HepG2 (cell line): Measurements from ENCODE around the gene ETV3L. TPM values are rescaled to one million over a fixed set of nuclear protein-coding genes. Genes with fewer than 3 reads are reported as not detected.

Source experiments
- ATAC-seq: fragments of 200-7000 bp; cut with Tn5 transposase; 3 replicates; pipeline ENCODE4 v1.9.1; 2020; ENCODE audit warnings: mild to moderate bottlenecking, moderate library complexity
- BruUV-seq: library from RNA; stranded (reverse); fragments of 400-500 nt; replicated peaks from 2 replicates; lab custom pipeline; 2021; lab: Mats Ljungman, UMichigan
- CTCF ChIA-PET: fragments of 300-600 bp; formaldehyde crosslinking; extraction: SDS; loops from one replicate; lab custom pipeline; 2021; ENCODE audit warnings: low total read pairs, inconsistent platforms, low intra/inter-chr PET ratio; lab: Yijun Ruan, JAX
- POLR2A ChIA-PET: fragments of 350-600 bp; sonication (Branson Sonifier 250); formaldehyde crosslinking; loops from one replicate; lab custom pipeline; 2020; ENCODE audit warnings: antibody characterized with exemption, inconsistent platforms; lab: Yijun Ruan, JAX
- DNase-seq: peaks from one replicate; pipeline ENCODE4 v3.0.0-alpha.2; 2015; ENCODE audit warnings: low spot score
- FAIRE-seq: peaks from 3 replicates; lab custom pipeline; 2011; peaks lifted over from hg19 to GRCh38; lab: Jason Lieb, UNC
- H2AFZ ChIP-seq: one replicate; pipeline ENCODE4 v1.6.1; 2011; ENCODE audit warnings: low read length, inconsistent platforms
- H3K27ac ChIP-seq: fragments of 300-600 bp; 3 replicates; pipeline ENCODE4 v1.8.0; 2011; ENCODE audit warnings: mixed run types, mild to moderate bottlenecking, mixed read lengths, low read length, inconsistent platforms; ENCODE audit not compliant: insufficient read depth; ENCODE audit errors: extremely low read length
- H3K27me3 ChIP-seq, 2 experiments: fragments of 200-600 bp in 1 of 2; 2 replicates in 1 of 2; 3 replicates in 1 of 2; pipeline versions ENCODE4 v1.6.0 to v1.8.0; 2011; ENCODE audit warnings: low read length in 2 of 2, mild to moderate bottlenecking in 2 of 2, moderate library complexity in 2 of 2, inconsistent platforms in 1 of 2; ENCODE audit not compliant: insufficient read depth in 2 of 2, control insufficient read depth in 1 of 2
- H3K36me3 ChIP-seq, 2 experiments: fragments of 200-600 bp in 1 of 2; replicated peaks in 1 of 2; 2 replicates in 1 of 2; 3 replicates in 1 of 2; pipeline versions ENCODE4 v1.5.1 to v1.8.0; 2011; ENCODE audit warnings: low read length in 2 of 2, inconsistent platforms in 1 of 2; ENCODE audit not compliant: insufficient read depth in 2 of 2, control insufficient read depth in 1 of 2
- H3K4me1 ChIP-seq: 2 replicates; pipeline ENCODE4 v1.5.1; 2012; ENCODE audit warnings: low read length, inconsistent platforms; ENCODE audit not compliant: insufficient read depth
- H3K4me2 ChIP-seq: 2 replicates; pipeline ENCODE4 v1.6.0; 2011; ENCODE audit warnings: low read depth, low read length, inconsistent platforms
- H3K4me3 ChIP-seq, 3 experiments: fragments of 200-600 bp in 1 of 3; sonication (generic), shearing (Covaris generic) in 1 of 3; replicated peaks in 1 of 3; 2 replicates each; pipeline ENCODE4 v1.5.1; 2011 to 2016; ENCODE audit warnings: low read length in 3 of 3, inconsistent platforms in 2 of 3, low read depth in 2 of 3, mild to moderate bottlenecking in 2 of 3, control low read depth in 1 of 3, mixed read lengths in 1 of 3; ENCODE audit not compliant: insufficient read depth in 1 of 3
- H3K79me2 ChIP-seq: one replicate; pipeline ENCODE4 v1.6.1; 2011; ENCODE audit warnings: low read length, inconsistent platforms; ENCODE audit not compliant: insufficient read depth
- H3K9ac ChIP-seq: 2 replicates; pipeline ENCODE4 v1.6.0; 2011; ENCODE audit warnings: mild to moderate bottlenecking, low read depth, low read length, inconsistent platforms; ENCODE audit not compliant: insufficient read depth
- H3K9me3 ChIP-seq: 2 replicates; pipeline ENCODE4 v1.5.1; 2012; ENCODE audit warnings: mild to moderate bottlenecking, low read length
- H4K20me1 ChIP-seq: 2 replicates; pipeline ENCODE4 v1.6.0; 2011; ENCODE audit warnings: inconsistent platforms, mild to moderate bottlenecking, low read length, moderate library complexity; ENCODE audit not compliant: insufficient read depth
- CBX5 ChIP-seq: sonication (generic); formaldehyde crosslinking; IDR thresholded peaks from 2 replicates; pipeline ENCODE4 v1.4.0; 2020; ENCODE audit warnings: missing genetic modification reagents, borderline replicate concordance
- FIP1L1 ChIP-seq: fragments of 200-400 bp; formaldehyde crosslinking; IDR thresholded peaks from 2 replicates; pipeline ENCODE4 v1.6.1; 2018; ENCODE audit warnings: low read depth, mild to moderate bottlenecking, low read length, moderate library complexity, borderline replicate concordance; ENCODE audit not compliant: insufficient read depth
- FOXK1 ChIP-seq: sonication (generic); formaldehyde crosslinking; IDR thresholded peaks from 2 replicates; pipeline ENCODE4 v1.4.0; 2020; ENCODE audit warnings: low read depth, missing genetic modification reagents, borderline replicate concordance
- MED13 ChIP-seq: sonication (generic); formaldehyde crosslinking; IDR thresholded peaks from 2 replicates; pipeline ENCODE4 v1.5.0; 2020; ENCODE audit warnings: missing genetic modification reagents
- MXD4 ChIP-seq: IDR thresholded peaks from 2 replicates; pipeline ENCODE4 v1.6.1; 2016; ENCODE audit warnings: mild to moderate bottlenecking, missing biosample characterization, missing genetic modification reagents
- RFX1 ChIP-seq: fragments of 450-650 bp; IDR thresholded peaks from 2 replicates; pipeline ENCODE4 v1.6.1; 2017
- TAF1 ChIP-seq: sonication (generic); formaldehyde crosslinking; IDR thresholded peaks from 2 replicates; pipeline ENCODE4 v1.4.0; 2020; ENCODE audit warnings: missing genetic modification reagents
- ZC3H4 ChIP-seq: sonication (generic); formaldehyde crosslinking; IDR thresholded peaks from 2 replicates; pipeline ENCODE4 v1.4.0; 2020; ENCODE audit warnings: missing genetic modification reagents, borderline replicate concordance
- ZNF24 ChIP-seq: fragments of 450-650 bp; IDR thresholded peaks from 2 replicates; pipeline ENCODE4 v1.6.1; 2017; ENCODE audit warnings: antibody characterized with exemption, mild to moderate bottlenecking
- ZNF337 ChIP-seq: sonication (generic); formaldehyde crosslinking; IDR thresholded peaks from 2 replicates; pipeline ENCODE4 v1.5.1; 2020; ENCODE audit warnings: missing genetic modification reagents, low read depth, mild to moderate bottlenecking, borderline replicate concordance
- ZNF501 ChIP-seq: sonication (generic); formaldehyde crosslinking; IDR thresholded peaks from 2 replicates; pipeline ENCODE4 v1.5.1; 2020; ENCODE audit warnings: mild to moderate bottlenecking, moderate library complexity, missing genetic modification reagents
- ZNF772 ChIP-seq: sonication (generic); formaldehyde crosslinking; IDR thresholded peaks from 2 replicates; pipeline ENCODE4 v1.5.0; 2020; ENCODE audit warnings: mild to moderate bottlenecking, missing genetic modification reagents
- ZNF788 ChIP-seq: sonication (generic); formaldehyde crosslinking; IDR thresholded peaks from 2 replicates; pipeline ENCODE4 v1.5.0; 2020; ENCODE audit warnings: mild to moderate bottlenecking, missing genetic modification reagents, borderline replicate concordance
- ZSCAN21 ChIP-seq: sonication (generic); formaldehyde crosslinking; IDR thresholded peaks from 2 replicates; pipeline ENCODE4 v1.8.0; 2022; ENCODE audit warnings: mild to moderate bottlenecking, missing genetic modification reagents, moderate library complexity, borderline replicate concordance
- WGBS: methylation state at CpG from one replicate; pipeline ENCODE4 v1.1.6; 2017; ENCODE audit warnings: low lambda C conversion rate; 5-methylcytosine and 5-hydroxymethylcytosine counted together
- in situ Hi-C: cut with HindIII; loops from 2 replicates; pipeline ENCODE4 v1.10.0; 2017; ENCODE audit warnings: low pct_unique_long_range_greater_than_20kb; ENCODE audit not compliant: extremely low pct_ligation_motif_present
- intact Hi-C: fragments of 100-400 bp; cut with micrococcal nuclease; formaldehyde crosslinking; loops from one replicate; pipeline ENCODE4 v1.10.0; 2022; ENCODE audit not compliant: unreplicated experiment
- polyA plus RNA-seq, 8 experiments: library from polyadenylated mRNA; depleted of rRNA in 3 of 8; stranded (reverse) in 7 of 8; unstranded in 1 of 8; fragments of >200 nt; fragmentation: Illumina TruSeq in 4 of 8; extraction: Trizol in 4 of 8; gene quantifications; 2 replicates each; pipeline versions ENCODE4 v1.2.1 to v1.2.3, GENCODE V29; 2011 to 2016; ENCODE audit warnings: low read depth in 4 of 8, missing spikeins in 1 of 8, mixed read lengths in 1 of 8; ENCODE audit not compliant: insufficient read depth in 1 of 8
- total RNA-seq, 5 experiments: library from RNA; depleted of rRNA; stranded (reverse); fragments of >200 nt; fragmentation: Illumina TruSeq; extraction: Trizol; gene quantifications; 2 replicates each; pipeline ENCODE4 v1.2.3, GENCODE V29; 2016; ENCODE audit warnings: low read depth in 1 of 5
- TF ChIP-seq, protein P1 (sequence below): sonication (generic); formaldehyde crosslinking; IDR thresholded peaks from 2 replicates; pipeline ENCODE4 v1.4.0; 2020; ENCODE audit warnings: mild to moderate bottlenecking, missing genetic modification reagents
- TF ChIP-seq, protein P2 (sequence below): sonication (generic); formaldehyde crosslinking; IDR thresholded peaks from 2 replicates; pipeline ENCODE4 v1.4.0; 2020; ENCODE audit warnings: missing genetic modification reagents, mild to moderate bottlenecking, borderline replicate concordance
- TF ChIP-seq, protein P3 (sequence below): sonication (generic); formaldehyde crosslinking; IDR thresholded peaks from 2 replicates; pipeline ENCODE4 v1.8.0; 2022; ENCODE audit warnings: mild to moderate bottlenecking, missing genetic modification reagents

Gene ETV3L
- total and polyA plus RNA-seq, 2 of the 13 experiments (the other 11 are each of a cell fraction or from before 2014, with no cell fraction given): not detected

DNA sequence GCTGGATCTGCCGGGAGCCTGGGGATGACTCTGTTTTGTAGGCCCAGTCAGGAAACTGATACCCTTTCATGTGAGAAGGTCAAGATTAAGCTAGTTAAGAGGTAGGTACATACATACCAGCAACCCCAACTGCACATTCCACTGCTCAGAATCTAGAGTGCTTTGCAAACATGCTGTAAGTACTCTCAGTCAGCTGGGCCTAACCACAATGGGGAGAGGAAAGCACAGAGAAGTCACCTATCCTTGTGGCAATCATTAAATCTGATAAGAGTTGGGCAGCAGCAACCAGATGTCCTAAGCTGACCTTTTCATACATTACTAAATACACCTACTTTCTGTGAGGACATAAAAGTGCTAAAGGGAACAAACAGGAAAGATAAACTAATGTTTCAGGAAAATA, 36.0 kb upstream of the ETV3L start (continued):
- TF ChIP-seq MXD4 (CRISPR knock-in tag): no peak
- TF ChIP-seq ZNF24: no peak
- no peak for TF ChIP-seq ZNF772 (CRISPR knock-in tag)

DNA sequence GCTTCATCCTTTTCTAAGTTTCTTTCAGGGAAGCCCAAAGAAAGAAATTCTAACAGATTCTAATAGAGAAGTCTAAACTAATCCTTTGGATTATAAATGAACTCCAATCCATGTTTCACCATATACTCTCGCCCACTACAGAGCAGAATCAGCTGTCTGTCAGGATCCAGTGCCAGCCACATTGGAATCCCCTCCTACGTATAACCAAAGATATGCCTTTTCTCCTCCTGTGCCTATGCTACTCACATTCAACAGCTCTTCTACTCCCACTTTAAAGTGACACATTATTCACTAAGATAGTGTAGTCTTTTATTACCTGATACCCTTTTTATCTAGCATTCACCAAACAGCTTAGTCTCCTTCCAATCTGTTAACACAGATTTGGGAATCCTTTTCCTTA, 35.5 kb upstream of the ETV3L start:
- no peak overlapping the region for H3K4me2 ChIP-seq
- H3K4me1 ChIP-seq: peaks cover 33% of the 10 kb centered on the region
- H2AFZ ChIP-seq: no peak overlapping the region
- peaks cover 21% of the 10 kb centered on the region for H3K79me2 ChIP-seq
- POLR2A ChIA-PET: no interaction called here
- no peak overlapping the region for H3K9ac ChIP-seq
- BruUV-seq: no TSS peak
- H3K4me3 ChIP-seq: no peak overlapping the region
- WGBS: 98% methylated on average over 2 of the region's 2 CpGs
- peaks cover 18 to 59% of the 10 kb centered on the region in 2 experiments for H3K36me3 ChIP-seq
- intact Hi-C loops: loop anchor here (5.0 kb wide), 1 partner anchor 43 kb away; no protein-coding TSS in a partner anchor
- no peaks in the 10 kb centered on the region for H3K9me3 ChIP-seq
- no peak for FAIRE-seq
- H3K27me3 ChIP-seq: no peaks in the 10 kb centered on the region; a peak in 1 of 5 replicates
- CTCF ChIA-PET: no interaction called here
- no peak for DNase-seq
- H3K27ac ChIP-seq: no peak overlapping the region
- peaks cover 9% of the 10 kb centered on the region; the same call in 1 of the 2 replicates for H4K20me1 ChIP-seq
- ATAC-seq: no peak
- in situ Hi-C loops: no loop called here
- TF ChIP-seq, protein P1, sequence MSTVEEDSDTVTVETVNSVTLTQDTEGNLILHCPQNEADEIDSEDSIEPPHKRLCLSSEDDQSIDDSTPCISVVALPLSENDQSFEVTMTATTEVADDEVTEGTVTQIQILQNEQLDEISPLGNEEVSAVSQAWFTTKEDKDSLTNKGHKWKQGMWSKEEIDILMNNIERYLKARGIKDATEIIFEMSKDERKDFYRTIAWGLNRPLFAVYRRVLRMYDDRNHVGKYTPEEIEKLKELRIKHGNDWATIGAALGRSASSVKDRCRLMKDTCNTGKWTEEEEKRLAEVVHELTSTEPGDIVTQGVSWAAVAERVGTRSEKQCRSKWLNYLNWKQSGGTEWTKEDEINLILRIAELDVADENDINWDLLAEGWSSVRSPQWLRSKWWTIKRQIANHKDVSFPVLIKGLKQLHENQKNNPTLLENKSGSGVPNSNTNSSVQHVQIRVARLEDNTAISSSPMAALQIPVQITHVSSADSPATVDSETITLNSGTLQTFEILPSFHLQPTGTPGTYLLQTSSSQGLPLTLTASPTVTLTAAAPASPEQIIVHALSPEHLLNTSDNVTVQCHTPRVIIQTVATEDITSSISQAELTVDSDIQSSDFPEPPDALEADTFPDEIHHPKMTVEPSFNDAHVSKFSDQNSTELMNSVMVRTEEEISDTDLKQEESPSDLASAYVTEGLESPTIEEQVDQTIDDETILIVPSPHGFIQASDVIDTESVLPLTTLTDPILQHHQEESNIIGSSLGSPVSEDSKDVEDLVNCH (CRISPR knock-in tag): no peak
- TF ChIP-seq FIP1L1 (no peak), FOXK1 (CRISPR knock-in tag) (no peak), CBX5 (CRISPR knock-in tag) (no peak), ZNF788 (CRISPR knock-in tag) (no peak), ZNF337 (CRISPR knock-in tag) (no peak), RFX1 (no peak), ZNF501 (no peak), TAF1 (CRISPR knock-in tag) (no peak), MED13 (CRISPR knock-in tag) (no peak), ZC3H4 (CRISPR knock-in tag) (no peak), ZSCAN21 (CRISPR knock-in tag) (no peak)
- TF ChIP-seq, protein P2, sequence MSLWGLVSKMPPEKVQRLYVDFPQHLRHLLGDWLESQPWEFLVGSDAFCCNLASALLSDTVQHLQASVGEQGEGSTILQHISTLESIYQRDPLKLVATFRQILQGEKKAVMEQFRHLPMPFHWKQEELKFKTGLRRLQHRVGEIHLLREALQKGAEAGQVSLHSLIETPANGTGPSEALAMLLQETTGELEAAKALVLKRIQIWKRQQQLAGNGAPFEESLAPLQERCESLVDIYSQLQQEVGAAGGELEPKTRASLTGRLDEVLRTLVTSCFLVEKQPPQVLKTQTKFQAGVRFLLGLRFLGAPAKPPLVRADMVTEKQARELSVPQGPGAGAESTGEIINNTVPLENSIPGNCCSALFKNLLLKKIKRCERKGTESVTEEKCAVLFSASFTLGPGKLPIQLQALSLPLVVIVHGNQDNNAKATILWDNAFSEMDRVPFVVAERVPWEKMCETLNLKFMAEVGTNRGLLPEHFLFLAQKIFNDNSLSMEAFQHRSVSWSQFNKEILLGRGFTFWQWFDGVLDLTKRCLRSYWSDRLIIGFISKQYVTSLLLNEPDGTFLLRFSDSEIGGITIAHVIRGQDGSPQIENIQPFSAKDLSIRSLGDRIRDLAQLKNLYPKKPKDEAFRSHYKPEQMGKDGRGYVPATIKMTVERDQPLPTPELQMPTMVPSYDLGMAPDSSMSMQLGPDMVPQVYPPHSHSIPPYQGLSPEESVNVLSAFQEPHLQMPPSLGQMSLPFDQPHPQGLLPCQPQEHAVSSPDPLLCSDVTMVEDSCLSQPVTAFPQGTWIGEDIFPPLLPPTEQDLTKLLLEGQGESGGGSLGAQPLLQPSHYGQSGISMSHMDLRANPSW (CRISPR knock-in tag): no peak
- TF ChIP-seq, protein P3, sequence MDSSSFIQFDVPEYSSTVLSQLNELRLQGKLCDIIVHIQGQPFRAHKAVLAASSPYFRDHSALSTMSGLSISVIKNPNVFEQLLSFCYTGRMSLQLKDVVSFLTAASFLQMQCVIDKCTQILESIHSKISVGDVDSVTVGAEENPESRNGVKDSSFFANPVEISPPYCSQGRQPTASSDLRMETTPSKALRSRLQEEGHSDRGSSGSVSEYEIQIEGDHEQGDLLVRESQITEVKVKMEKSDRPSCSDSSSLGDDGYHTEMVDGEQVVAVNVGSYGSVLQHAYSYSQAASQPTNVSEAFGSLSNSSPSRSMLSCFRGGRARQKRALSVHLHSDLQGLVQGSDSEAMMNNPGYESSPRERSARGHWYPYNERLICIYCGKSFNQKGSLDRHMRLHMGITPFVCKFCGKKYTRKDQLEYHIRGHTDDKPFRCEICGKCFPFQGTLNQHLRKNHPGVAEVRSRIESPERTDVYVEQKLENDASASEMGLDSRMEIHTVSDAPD (CRISPR knock-in tag): no peak
